22Rv1 (cell line): ENCODE data around the gene KRIT1.

ENCODE experiments used
- H3K27ac ChIP-seq: fragments of 450-650 bp; 2 replicates; pipeline ENCODE4 v1.5.1; 2017
- CTCF ChIP-seq: fragments of 450-650 bp; IDR thresholded peaks from 2 replicates; pipeline ENCODE4 v1.5.1; 2017; ENCODE audit warnings: mild to moderate bottlenecking
- ZFX ChIP-seq: fragments of 450-650 bp; IDR thresholded peaks from 2 replicates; pipeline ENCODE4 v1.6.1; 2017; ENCODE audit warnings: antibody characterized with exemption, borderline replicate concordance

KRIT1 gene

GRCh38 chr7:92246360-92247101, 817 bp upstream of the KRIT1 start:
- TF ChIP-seq ZFX, result no peak
- TF ChIP-seq CTCF, result no peak
- H3K27ac ChIP-seq, result peak overlapping the region; percentile 92

- TF ChIP-seq CTCF (no peak), ZFX (no peak)
- peak overlapping the region; percentile 92 for H3K27ac ChIP-seq
These were observed 767 bp downstream of the KRIT1 start for GRCh38 chr7:92244808-92245486.

GRCh38 chr7:92242972-92243371, 2.7 kb downstream of the KRIT1 start:
- H3K27ac ChIP-seq, result no peak overlapping the region
- no peak for TF ChIP-seq ZFX
- TF ChIP-seq CTCF, result no peak

GRCh38 chr7:92230547-92230946, 15.2 kb downstream of the KRIT1 start:
- H3K27ac ChIP-seq, result no peak overlapping the region
- TF ChIP-seq ZFX (no peak), CTCF (no peak)

GRCh38 chr7:92228742-92229141, 17.0 kb downstream of the KRIT1 start:
- no peak for TF ChIP-seq ZFX
- TF ChIP-seq CTCF, result no peak
- no peak overlapping the region for H3K27ac ChIP-seq

- no peak for TF ChIP-seq ZFX
- TF ChIP-seq CTCF, result no peak
- H3K27ac ChIP-seq, result no peak overlapping the region
These were observed 17.6 kb downstream of the KRIT1 start for GRCh38 chr7:92228100-92228499.

- no peak overlapping the region for H3K27ac ChIP-seq
- TF ChIP-seq ZFX, result no peak
- no peak for TF ChIP-seq CTCF
These were observed 18.7 kb downstream of the KRIT1 start for GRCh38 chr7:92226981-92227380.
